Activated CD8-positive, alpha-beta memory T cell treated with anti-CD3 and anti-CD28 coated beads, Interleukin-2, amount 10 ng/mL, durations not matched to agents 7 days and 5 days (primary cell): ENCODE measurements around the gene P2RX6. TPM values are rescaled to one million over a fixed set of nuclear protein-coding genes. Genes with fewer than 3 reads are reported as not detected.
"Not testable (repeated sequence)": the region's sequence is repeated elsewhere in the genome, so short reads cannot be mapped to it uniquely, and the experiment has no call there.

Source experiments
- ATAC-seq: fragments of 150-1000 bp; cut with Tn5 transposase; one replicate; pipeline ENCODE4 v1.10.0; 2021; ENCODE audit warnings: moderate library complexity
- CTCF ChIA-PET: fragments of 350-600 bp; sonication (Branson Sonifier 250); formaldehyde crosslinking; loops from one replicate; lab custom pipeline; 2021; ENCODE audit warnings: antibody characterized with exemption; lab: Charles Lee
- DNase-seq: peaks from one replicate; pipeline ENCODE4 v3.0.0-alpha.2; 2020
- H3K27ac Mint-ChIP-seq: one replicate; pipeline ENCODE4 v1.8.0; 2021; ENCODE audit warnings: mild to moderate bottlenecking, mixed read lengths
- H3K27me3 Mint-ChIP-seq: one replicate; pipeline ENCODE4 v1.8.0; 2021; ENCODE audit warnings: mixed read lengths
- H3K36me3 Mint-ChIP-seq: one replicate; pipeline ENCODE4 v1.8.0; 2021; ENCODE audit warnings: mild to moderate bottlenecking, mixed read lengths
- H3K4me1 Mint-ChIP-seq: one replicate; pipeline ENCODE4 v1.8.0; 2021; ENCODE audit warnings: mixed read lengths
- H3K4me3 Mint-ChIP-seq: one replicate; pipeline ENCODE4 v1.8.0; 2021; ENCODE audit warnings: mild to moderate bottlenecking, moderate library complexity, mixed read lengths
- H3K9me3 Mint-ChIP-seq: one replicate; pipeline ENCODE4 v1.8.0; 2022; ENCODE audit warnings: low read depth, mixed read lengths
- microRNA-seq: library from miRNA; unstranded; fragments of <30 nt; microRNA quantifications from one replicate; pipeline ENCODE4 v1.2.0, GENCODE V29; 2022
- total RNA-seq, 2 experiments: library from RNA; stranded (reverse); gene quantifications; one replicate each; pipeline ENCODE4 v1.2.3, GENCODE V29; 2021

The P2RX6 gene
- total RNA-seq, 2 experiments from 2014 or later = 0.32 to 0.42 TPM

DNA sequence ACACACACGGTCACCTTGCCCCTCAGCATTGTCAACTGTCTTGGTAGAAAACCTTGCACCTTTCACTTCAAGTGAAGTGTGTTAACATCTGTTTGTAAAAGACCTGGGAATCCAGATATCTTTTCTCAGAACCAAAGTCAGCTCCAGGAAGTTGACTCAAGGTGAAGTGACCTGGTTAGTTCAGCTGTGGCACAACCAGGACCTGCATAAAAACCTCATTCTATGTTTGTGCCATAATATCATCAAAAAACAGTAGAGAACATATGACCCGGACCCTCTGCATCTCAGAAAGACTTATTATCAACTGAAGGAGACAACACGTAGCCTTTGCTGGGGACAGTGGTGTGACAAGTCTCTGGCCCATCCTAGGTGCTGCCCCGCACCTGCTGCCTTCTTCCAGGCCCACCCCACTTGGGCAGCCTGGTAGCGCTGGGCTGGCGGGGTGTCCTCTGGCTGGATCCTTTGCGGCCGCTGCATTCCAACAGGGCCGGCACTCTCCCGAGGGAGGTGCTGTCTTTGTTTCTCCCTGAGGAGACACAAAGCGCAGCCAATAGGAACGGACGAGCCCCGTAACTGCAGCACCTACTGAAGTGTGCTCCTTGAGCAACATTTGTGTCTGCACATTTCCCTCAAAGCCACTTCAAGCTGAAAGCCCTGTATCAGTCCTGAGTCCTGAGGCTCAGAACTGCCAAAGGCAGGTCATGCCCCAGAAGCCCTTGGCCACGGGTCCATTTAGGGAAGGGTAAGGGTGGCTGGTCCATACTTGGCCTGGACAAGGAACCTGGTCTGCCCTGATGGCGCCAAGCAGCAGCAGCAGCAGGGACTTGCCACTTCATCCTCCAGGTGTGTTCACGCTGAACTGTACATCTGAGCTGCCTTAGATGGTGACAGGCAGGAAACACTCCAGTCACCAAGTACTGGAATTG lies 56.0 kb downstream of the P2RX6 start:
- Mint-ChIP-seq H3K27ac (no peak overlapping the region), H3K9me3 (no peaks in the 10 kb centered on the region), H3K36me3 (no peaks in the 10 kb centered on the region), H3K4me1 (peaks cover 9% of the 10 kb centered on the region), H3K27me3 (no peaks in the 10 kb centered on the region), H3K4me3 (no peak overlapping the region)
- no peak for DNase-seq
- ATAC-seq = no peak
- CTCF ChIA-PET = interaction anchor here (1.4 kb wide), 1 partner anchor 111 kb away, joined by 3 read pairs; no protein-coding TSS in a partner anchor

DNA sequence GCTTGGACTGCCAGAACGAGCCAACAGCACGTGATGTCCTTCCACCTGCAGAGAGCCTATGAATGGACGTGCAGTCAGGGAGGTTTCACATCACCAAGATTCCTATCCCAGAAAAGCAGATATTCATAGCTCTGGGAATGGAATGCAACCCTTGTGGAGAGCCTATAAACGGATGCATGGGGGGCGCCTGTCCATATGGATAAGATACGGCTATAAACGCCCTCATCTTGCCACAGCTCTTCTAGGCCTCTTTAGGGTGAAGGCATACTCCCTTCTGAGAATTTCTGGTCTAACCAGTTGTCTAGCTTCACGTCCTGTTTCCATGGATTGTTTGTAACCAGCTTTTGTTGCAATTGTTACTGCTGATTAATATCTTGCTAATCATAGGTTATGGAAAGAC lies 56.8 kb downstream of the P2RX6 start:
- H3K27me3 Mint-ChIP-seq, H3K27ac Mint-ChIP-seq, H3K4me1 Mint-ChIP-seq, H3K36me3 Mint-ChIP-seq, H3K4me3 Mint-ChIP-seq, H3K9me3 Mint-ChIP-seq, ATAC-seq, DNase-seq: not testable (repeated sequence)
- CTCF ChIA-PET = interaction anchor here (1.4 kb wide), 1 partner anchor 111 kb away, joined by 3 read pairs; no protein-coding TSS in a partner anchor

GRCh38 chr22:21073023-21073422 lies 58.1 kb downstream of the P2RX6 start:
- no peak for ATAC-seq
- Mint-ChIP-seq H3K36me3 (no peaks in the 10 kb centered on the region), H3K4me3 (no peak overlapping the region)

DNA sequence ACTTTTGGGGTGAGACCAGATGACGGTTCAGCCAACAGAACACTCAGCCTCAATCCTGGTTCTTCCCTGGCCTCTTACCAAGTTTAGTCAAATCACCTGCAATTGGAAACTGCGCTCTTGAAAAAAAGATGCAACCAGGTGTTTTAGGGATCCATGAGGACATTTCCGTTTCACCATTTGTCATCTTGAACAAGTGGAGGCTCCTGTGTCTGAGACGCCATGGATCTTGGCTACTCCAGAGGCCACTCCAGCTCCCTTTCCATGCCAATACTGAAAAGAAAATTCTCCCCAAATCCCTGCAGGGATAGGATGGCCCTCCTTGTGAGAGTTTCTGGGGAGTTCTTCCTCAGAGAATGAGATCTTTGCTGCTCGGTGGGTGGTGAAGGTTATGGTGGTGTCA lies 58.5 kb downstream of the P2RX6 start:
- ATAC-seq (no peak), DNase-seq (no peak)
- Mint-ChIP-seq H3K36me3 (no peaks in the 10 kb centered on the region), H3K9me3 (no peaks in the 10 kb centered on the region), H3K4me1 (no peaks in the 10 kb centered on the region), H3K27ac (no peak overlapping the region), H3K27me3 (no peaks in the 10 kb centered on the region), H3K4me3 (no peak overlapping the region)
- CTCF ChIA-PET = interaction anchor here (1.5 kb wide), 1 partner anchor 23 kb away, joined by 3 read pairs; no protein-coding TSS in a partner anchor

More at GRCh38 chr22:21073023-21073422, 58.1 kb downstream of the P2RX6 start:
- no peak for DNase-seq
- CTCF ChIA-PET = no interaction called here
- Mint-ChIP-seq H3K4me1 (peaks cover 4% of the 10 kb centered on the region), H3K27me3 (no peaks in the 10 kb centered on the region), H3K9me3 (no peaks in the 10 kb centered on the region), H3K27ac (no peak overlapping the region)

DNA sequence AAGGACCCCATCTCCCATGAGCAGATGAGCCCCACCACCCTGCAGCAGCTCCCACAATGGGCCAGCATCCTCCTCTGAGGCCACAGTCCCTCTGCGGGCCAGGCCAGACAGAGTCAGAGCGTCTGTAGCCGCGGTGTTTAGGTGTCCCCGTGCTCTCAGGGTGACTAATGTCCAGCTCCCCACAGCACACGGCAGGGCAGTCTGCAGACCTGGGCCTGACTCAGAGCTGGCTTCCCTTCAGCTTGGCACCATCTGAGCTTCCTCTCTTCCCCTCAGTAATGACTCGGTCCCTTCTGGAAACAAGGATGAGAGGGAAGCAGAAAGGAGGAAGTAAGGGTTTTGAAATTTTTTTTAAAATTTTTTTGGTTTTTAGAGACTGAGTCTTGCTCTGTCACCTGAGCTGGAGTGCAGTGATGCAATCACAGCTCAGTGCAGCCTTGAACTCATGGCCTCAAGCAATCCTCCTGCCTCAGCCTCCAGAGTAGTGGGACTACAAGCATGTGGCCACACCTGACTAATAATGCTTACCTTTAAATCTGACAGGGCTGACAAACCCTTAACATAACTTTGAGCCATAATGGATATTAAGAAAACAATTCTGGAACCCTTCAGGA lies 59.2 kb downstream of the P2RX6 start:
- Mint-ChIP-seq H3K9me3 (no peaks in the 10 kb centered on the region), H3K27ac (no peak overlapping the region), H3K27me3 (no peaks in the 10 kb centered on the region), H3K4me1 (no peaks in the 10 kb centered on the region), H3K4me3 (no peak overlapping the region), H3K36me3 (no peaks in the 10 kb centered on the region)
- ATAC-seq = no peak
- CTCF ChIA-PET = interaction anchor here (1.5 kb wide), 1 partner anchor 22 kb away, joined by 3 read pairs; no protein-coding TSS in a partner anchor
- DNase-seq = no peak

GRCh38 chr22:21075516-21076138 lies 60.7 kb downstream of the P2RX6 start:
- CTCF ChIA-PET = no interaction called here
- no peak for DNase-seq
- no peak for ATAC-seq
- no peaks in the 10 kb centered on the region for H3K9me3 Mint-ChIP-seq
- no peak overlapping the region for H3K4me3 Mint-ChIP-seq
- H3K27ac Mint-ChIP-seq = no peak overlapping the region
- no peaks in the 10 kb centered on the region for H3K36me3 Mint-ChIP-seq
- no peaks in the 10 kb centered on the region for H3K4me1 Mint-ChIP-seq
- no peaks in the 10 kb centered on the region for H3K27me3 Mint-ChIP-seq

- no peaks in the 10 kb centered on the region for H3K27me3 Mint-ChIP-seq
- no peak overlapping the region for H3K27ac Mint-ChIP-seq
- H3K4me1 Mint-ChIP-seq = no peaks in the 10 kb centered on the region
- DNase-seq (no peak), ATAC-seq (no peak)
- no peaks in the 10 kb centered on the region for H3K9me3 Mint-ChIP-seq
- no peaks in the 10 kb centered on the region for H3K36me3 Mint-ChIP-seq
- H3K4me3 Mint-ChIP-seq = no peak overlapping the region
- CTCF ChIA-PET = no interaction called here
These were observed 62.1 kb downstream of the P2RX6 start for GRCh38 chr22:21076912-21077625.

Small RNA genes within 50 kb of the gene (microRNA-seq; reads per million reads assigned to microRNA genes)
- gene MIR649 = not detected

Other genes with a start within 250 kb of the P2RX6 start
- not detected for gene SERPIND1, start 241.1 kb upstream of the P2RX6 start, total RNA-seq
- gene PI4KA, start 156.4 kb upstream of the P2RX6 start, total RNA-seq = 10 to 100 TPM; 84.5 to 99.6 TPM
- gene SNAP29, start 156.2 kb upstream of the P2RX6 start, total RNA-seq = 10 to 100 TPM; 32.3 to 38.5 TPM
- 10 to 100 TPM; 89.5 to 90.8 TPM for gene CRKL, start 97.8 kb upstream of the P2RX6 start, total RNA-seq
- gene AIFM3, start 47.9 kb upstream of the P2RX6 start, total RNA-seq = under 1 TPM; 0.66 to 0.67 TPM
- 10 to 100 TPM; 69.3 to 78.0 TPM for gene LZTR1, start 32.9 kb upstream of the P2RX6 start, total RNA-seq
- 10 to 100 TPM; 25.9 to 28.7 TPM for gene THAP7, start 13.0 kb upstream of the P2RX6 start, total RNA-seq
- gene SLC7A4, start 17.4 kb downstream of the P2RX6 start, total RNA-seq = under 1 TPM; 0.16 to 0.53 TPM
- not detected for gene LRRC74B, start 30.8 kb downstream of the P2RX6 start, total RNA-seq